Pancreas (tissue), 10 donors: ENCODE measurements around the gene NUMA1. TPM values are rescaled to one million over a fixed set of nuclear protein-coding genes. Genes with fewer than 3 reads are reported as not detected.

Source experiments
- ATAC-seq, 4 donors: fragments of 200-7000 bp; cut with Tn5 transposase; one replicate each; pipeline versions ENCODE4 v1.8.0 to v1.9.1; 2020; ENCODE audit warnings: mild to moderate bottlenecking in 4 of 4, moderate library complexity in 4 of 4
- DNase-seq, 6 donors: peaks; one replicate each; pipeline ENCODE4 v3.0.0-alpha.2; 2020
- FAIRE-seq: peaks from 2 replicates; lab custom pipeline; 2012; peaks lifted over from hg19 to GRCh38; lab: Jason Lieb, UNC
- H3K27ac ChIP-seq, 4 donors: fragments of 200-600 bp; sonication (generic); 1 replicate in 3 of 4; 2 replicates in 1 of 4; pipeline versions ENCODE4 v1.5.0 to v1.8.0; 2020
- H3K27me3 ChIP-seq, 4 donors: fragments of 200-600 bp; one replicate each; pipeline ENCODE4 v1.8.0; 2021
- H3K36me3 ChIP-seq, 3 donors: fragments of 200-600 bp; sonication (generic) in 1 of 3; one replicate each; pipeline versions ENCODE4 v1.5.0 to v1.8.0; 2020 to 2021
- H3K4me1 ChIP-seq, 3 donors: fragments of 200-600 bp; one replicate each; pipeline ENCODE4 v1.8.0; 2021
- H3K4me3 ChIP-seq, 4 donors: fragments of 200-600 bp; sonication (generic) in 2 of 4; one replicate each; pipeline versions ENCODE4 v1.5.0 to v1.8.0; 2020 to 2021
- H3K9me3 ChIP-seq, 4 donors: fragments of 200-600 bp; one replicate each; pipeline ENCODE4 v1.8.0; 2021
- WGBS, 2 donors: extraction: QIAGEN DNeasy Blood & Tissue Kit; methylation state at CpG; one replicate each; pipeline ENCODE4 v1.1.7; 2013; 5-methylcytosine and 5-hydroxymethylcytosine counted together
- intact Hi-C, 3 donors: fragments of 100-400 bp; cut with DNase I; formaldehyde crosslinking; loops; one replicate each; pipeline versions ENCODE4 v1.11.1 to v1.14.2; 2022
- polyA plus RNA-seq, 2 donors: library from polyadenylated mRNA; stranded (reverse); fragments of 200-250 nt; gene quantifications; one replicate each; pipeline ENCODE4 v1.2.3, GENCODE V29; 2013
- total RNA-seq, 6 donors: library from RNA; stranded (reverse); fragmentation: NEBNext Ultra II Directional in 4 of 6; extraction: Animal tissue kit (Norgen Biotek cat#: 25700) in 4 of 6; gene quantifications; one replicate each; pipeline versions ENCODE4 v1.2.1 to v1.2.4, GENCODE V29; 2021 to 2023
- TF ChIP-seq, protein P1 (sequence below), 4 donors: fragments of 200-600 bp; sonication (generic) in 3 of 4; IDR thresholded peaks; one replicate each; pipeline versions ENCODE4 v1.5.0 to v1.8.0; 2021; ENCODE audit warnings: antibody characterized with exemption in 4 of 4
- donor health status: healthy with polysubstance abuse.
- donor health status: DM: no; HTN: no; CAD: no; lungs with moderate emphysema.
- donor health status: DM: no; HTN: no; CAD: no.
- donor health status: control.
- donor health status: control.
- donor health status: Bipolar disorder and iron deficiency.
- donor health status: DM: yes; HTN: yes; CAD: no.
- donor health status: DM: no; HTN: no; CAD: no.
- donor health status: DM: no; HTN: no; CAD: no.
- donor health status: DM: yes; HTN: yes; CAD: no.

Gene NUMA1
- total and polyA plus RNA-seq, 8 donors, result 68.8 to 216 (median 99.4) TPM

- Histone ChIP-seq H3K4me3 (no peak overlapping the region), H3K9me3 (no peaks in the 10 kb centered on the region), H3K27me3 (no peaks in the 10 kb centered on the region), H3K4me1 (peaks cover 0 to 4% (median 0%) of the 10 kb centered on the region in 3 donors), H3K36me3 (peaks cover 0 to 8% (median 6%) of the 10 kb centered on the region in 3 donors), H3K27ac (no peak overlapping the region)
- WGBS, 2 donors, result 31 to 42% methylated on average over 4 of the region's 4 CpGs
- FAIRE-seq (no peak), DNase-seq (peak in 5 of 6 donors; percentile 61 to 77 (median 68)), ATAC-seq (peak; percentile 85 to 99 (median 97))
- intact Hi-C loops, result loop anchor here in 2 of 3 donors (5.0 kb wide), 1 partner anchor 64 kb away; no protein-coding TSS in a partner anchor
- TF ChIP-seq, protein P1, sequence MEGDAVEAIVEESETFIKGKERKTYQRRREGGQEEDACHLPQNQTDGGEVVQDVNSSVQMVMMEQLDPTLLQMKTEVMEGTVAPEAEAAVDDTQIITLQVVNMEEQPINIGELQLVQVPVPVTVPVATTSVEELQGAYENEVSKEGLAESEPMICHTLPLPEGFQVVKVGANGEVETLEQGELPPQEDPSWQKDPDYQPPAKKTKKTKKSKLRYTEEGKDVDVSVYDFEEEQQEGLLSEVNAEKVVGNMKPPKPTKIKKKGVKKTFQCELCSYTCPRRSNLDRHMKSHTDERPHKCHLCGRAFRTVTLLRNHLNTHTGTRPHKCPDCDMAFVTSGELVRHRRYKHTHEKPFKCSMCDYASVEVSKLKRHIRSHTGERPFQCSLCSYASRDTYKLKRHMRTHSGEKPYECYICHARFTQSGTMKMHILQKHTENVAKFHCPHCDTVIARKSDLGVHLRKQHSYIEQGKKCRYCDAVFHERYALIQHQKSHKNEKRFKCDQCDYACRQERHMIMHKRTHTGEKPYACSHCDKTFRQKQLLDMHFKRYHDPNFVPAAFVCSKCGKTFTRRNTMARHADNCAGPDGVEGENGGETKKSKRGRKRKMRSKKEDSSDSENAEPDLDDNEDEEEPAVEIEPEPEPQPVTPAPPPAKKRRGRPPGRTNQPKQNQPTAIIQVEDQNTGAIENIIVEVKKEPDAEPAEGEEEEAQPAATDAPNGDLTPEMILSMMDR (IDR thresholded peaks at IDR 0.05), result peak; percentile 39 to 77 (median 67)
Measured at GRCh38 chr11:72091292-72091691, 10.9 kb upstream of the NUMA1 start.

- H3K27ac ChIP-seq, result no peak overlapping the region
- H3K4me1 ChIP-seq, result peaks cover 0 to 4% (median 0%) of the 10 kb centered on the region in 3 donors
- H3K27me3 ChIP-seq, result no peaks in the 10 kb centered on the region
- DNase-seq (no peak), FAIRE-seq (no peak), ATAC-seq (no peak)
- peaks cover 0 to 6% (median 0%) of the 10 kb centered on the region in 3 donors for H3K36me3 ChIP-seq
- H3K9me3 ChIP-seq, result no peaks in the 10 kb centered on the region
- no peak overlapping the region for H3K4me3 ChIP-seq
- WGBS, 2 donors, result 83 to 86% methylated on average over 4 of the region's 4 CpGs
- TF ChIP-seq, protein P1 (IDR thresholded peaks at IDR 0.05), result no peak
- intact Hi-C loops, result loop anchor here in 2 of 3 donors (5.0 to 10.0 kb wide), 2 partner anchors 51 to 63 kb away; no protein-coding TSS in a partner anchor
Measured at GRCh38 chr11:72088076-72088808, 7.9 kb upstream of the NUMA1 start.

- H3K27me3 ChIP-seq, result no peaks in the 10 kb centered on the region
- WGBS, 2 donors, result 89 to 96% methylated on average over 3 of the region's 3 CpGs
- peaks cover 0 to 6% (median 5%) of the 10 kb centered on the region in 3 donors for H3K4me1 ChIP-seq
- peaks cover 0 to 6% (median 0%) of the 10 kb centered on the region in 3 donors for H3K36me3 ChIP-seq
- DNase-seq, result no peak
- intact Hi-C loops, result loop anchor here in 2 of 3 donors (5.0 to 10.0 kb wide), 2 partner anchors 48 to 61 kb away; no protein-coding TSS in a partner anchor
- no peak overlapping the region for H3K27ac ChIP-seq
- FAIRE-seq, result no peak
- no peak for ATAC-seq
- no peak overlapping the region for H3K4me3 ChIP-seq
- no peaks in the 10 kb centered on the region for H3K9me3 ChIP-seq
- TF ChIP-seq, protein P1 (IDR thresholded peaks at IDR 0.05), result no peak
Measured at GRCh38 chr11:72085621-72086351, 5.4 kb upstream of the NUMA1 start.

- no peak overlapping the region for H3K4me3 ChIP-seq
Measured at GRCh38 chr11:72084965-72085364, 4.6 kb upstream of the NUMA1 start.

More at GRCh38 chr11:72084965-72085364, 4.6 kb upstream of the NUMA1 start:
- 75 to 79% methylated on average over 1 of the region's 1 CpG for WGBS, 2 donors
- ATAC-seq (no peak), DNase-seq (no peak), FAIRE-seq (no peak)
- TF ChIP-seq, protein P1 (IDR thresholded peaks at IDR 0.05), result no peak
- H3K36me3 ChIP-seq, result peaks cover 0 to 6% (median 0%) of the 10 kb centered on the region in 3 donors
- intact Hi-C loops, result loop anchor here in 2 of 3 donors (5.0 to 10.0 kb wide), 2 partner anchors 48 to 60 kb away; no protein-coding TSS in a partner anchor
- H3K27me3 ChIP-seq, result no peaks in the 10 kb centered on the region
- no peak overlapping the region for H3K27ac ChIP-seq
- H3K9me3 ChIP-seq, result no peaks in the 10 kb centered on the region
- peaks cover 0 to 6% (median 5%) of the 10 kb centered on the region in 3 donors for H3K4me1 ChIP-seq
